ENCODE results near the gene OR10H1.
"Not testable (repeated sequence)": the region's sequence is repeated elsewhere in the genome, so short reads cannot be mapped to it uniquely, and the experiment has no call there.

Gene OR10H1

DNA sequence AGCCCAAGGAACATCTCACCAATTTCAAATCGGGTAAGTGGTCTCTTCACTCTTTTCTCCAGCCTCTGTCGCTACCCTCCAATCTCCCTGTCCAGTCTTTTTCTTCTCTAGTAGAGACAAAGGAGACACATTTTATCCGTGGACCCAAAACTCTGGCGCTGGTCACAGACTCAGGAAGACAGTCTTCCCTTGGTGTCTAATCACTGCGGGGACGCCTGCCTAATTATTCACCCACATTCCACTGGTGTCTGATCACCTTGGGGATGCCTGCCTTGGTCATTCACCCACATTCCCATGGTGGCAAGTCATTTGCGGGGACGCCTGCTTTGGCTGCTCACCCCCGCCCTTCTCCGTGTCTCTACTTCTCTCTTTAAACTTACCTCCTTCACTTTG lies 13.8 kb upstream of the OR10H1 start:
- in situ Hi-C loops (cut with MboI; ENCODE audit: low sequenced_read_pairs), result no loop called here

DNA sequence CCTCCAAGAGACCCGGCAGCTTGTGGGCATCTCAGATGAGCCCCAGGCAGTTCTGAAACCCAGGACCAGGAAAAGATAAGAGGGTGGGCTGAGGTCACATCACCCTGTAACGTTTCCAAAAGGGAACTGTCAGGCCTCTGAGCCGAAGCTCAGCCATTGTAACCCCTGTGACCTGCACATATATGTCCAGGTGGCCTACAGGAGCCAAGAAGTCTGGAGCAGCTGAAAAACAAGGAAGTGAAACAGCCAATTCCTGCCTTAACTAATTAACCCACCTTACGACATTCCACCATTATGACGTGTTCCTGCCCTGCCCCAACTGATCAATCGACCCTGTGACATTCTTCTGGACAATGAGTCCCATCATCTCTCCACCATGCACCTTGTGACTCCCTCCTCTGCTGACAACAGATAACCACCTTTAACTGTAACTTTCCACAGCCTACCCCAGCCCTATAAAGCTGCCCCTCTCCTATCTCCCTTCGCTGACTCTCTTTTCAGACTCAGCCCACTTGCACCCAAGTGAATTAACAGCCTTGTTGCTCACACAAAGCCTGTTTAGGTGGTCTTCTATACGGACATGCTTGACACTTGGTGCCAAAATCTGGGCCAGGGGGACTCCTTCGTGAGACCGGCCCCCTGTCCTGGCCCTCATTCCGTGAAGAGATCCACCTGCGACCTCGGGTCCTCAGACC lies 13.3 kb upstream of the OR10H1 start:
- in situ Hi-C loops (cut with MboI; ENCODE audit: low sequenced_read_pairs), result not testable (repeated sequence)

DNA sequence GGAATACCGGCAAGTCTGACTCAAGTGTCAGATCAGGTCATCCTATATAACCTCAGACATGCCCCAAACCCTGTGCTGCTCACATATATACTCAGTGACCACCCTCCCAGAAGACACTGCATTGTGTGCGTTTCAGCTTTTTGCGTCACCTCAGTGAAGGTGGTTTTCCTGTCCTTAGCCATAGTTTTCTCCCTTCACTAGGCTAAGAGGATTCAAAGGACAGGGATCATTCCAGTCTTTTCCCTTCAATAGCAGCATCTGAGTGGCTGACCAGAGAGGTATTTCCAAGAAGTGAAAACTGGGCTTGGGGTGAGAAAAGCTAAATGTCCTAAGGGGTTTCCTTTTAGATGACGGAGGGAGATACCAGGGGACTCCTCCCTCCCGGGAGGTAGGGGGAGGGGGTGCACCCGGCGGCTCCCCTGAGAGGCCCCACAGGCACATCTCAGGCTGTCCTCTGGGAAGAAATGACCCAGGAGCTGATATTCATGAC lies 12.7 kb upstream of the OR10H1 start:
- in situ Hi-C loops (cut with MboI; ENCODE audit: low sequenced_read_pairs), result no loop called here

DNA sequence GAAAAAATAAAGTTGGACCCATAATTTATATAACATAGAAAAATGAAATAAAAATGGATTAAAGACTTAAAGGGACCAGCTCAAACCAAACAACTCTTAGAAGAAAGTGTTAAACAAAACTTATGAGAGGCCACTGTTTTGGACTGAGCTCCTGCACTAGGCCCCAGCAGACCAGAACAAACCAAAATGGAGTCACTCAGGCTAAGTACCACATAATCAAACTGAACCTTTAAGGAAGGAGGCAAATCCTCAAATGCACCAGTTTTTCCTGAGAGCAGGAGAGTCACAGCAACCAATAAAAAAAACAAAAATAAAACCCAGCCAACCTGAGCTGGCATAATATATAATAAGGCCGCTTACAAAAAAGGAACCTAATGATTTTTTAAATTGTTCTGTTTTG lies 10.3 kb upstream of the OR10H1 start:
- in situ Hi-C loops (cut with MboI; ENCODE audit: low sequenced_read_pairs), result no loop called here

DNA sequence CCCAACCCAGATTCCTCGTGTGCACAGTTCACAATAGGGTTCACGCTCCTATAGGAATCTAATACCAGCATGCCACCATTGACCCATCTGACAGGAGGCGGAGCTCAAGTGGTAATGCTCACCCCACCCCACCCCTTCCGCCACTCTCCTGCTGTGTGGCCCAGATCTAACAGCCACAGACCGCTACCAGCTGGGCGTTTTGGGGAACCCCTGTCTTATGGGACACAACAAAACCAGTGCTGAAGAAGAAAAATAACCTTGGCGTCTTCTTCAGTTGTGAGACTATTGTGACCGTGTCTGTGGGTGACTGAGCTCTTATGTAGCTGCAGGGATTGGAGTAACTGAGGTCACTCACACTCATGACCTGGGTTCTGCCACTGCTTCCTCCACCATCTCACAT lies 5.2 kb upstream of the OR10H1 start:
- in situ Hi-C loops (cut with MboI; ENCODE audit: low sequenced_read_pairs), result no loop called here

DNA sequence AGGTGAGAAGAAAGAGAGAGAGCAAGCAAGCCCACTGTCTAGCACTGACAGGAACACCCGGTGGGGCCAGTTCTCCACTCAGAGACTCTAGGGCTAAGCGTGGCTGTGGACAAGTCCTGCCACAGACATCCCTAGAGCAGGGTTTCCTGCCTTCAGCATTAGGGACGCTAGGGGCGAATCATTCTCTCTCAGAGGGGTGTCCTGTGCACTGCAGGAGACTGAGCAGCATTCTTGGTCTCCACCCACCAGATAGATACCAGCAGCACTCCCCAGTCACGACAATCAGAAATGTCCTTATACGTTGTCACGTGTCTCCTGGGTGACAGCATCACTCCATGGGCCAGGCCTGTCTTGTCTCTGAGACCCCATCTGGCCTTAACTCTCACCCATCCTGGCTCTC lies 1.5 kb downstream of the OR10H1 start:
- in situ Hi-C loops (cut with MboI; ENCODE audit: low sequenced_read_pairs), result no loop called here

DNA sequence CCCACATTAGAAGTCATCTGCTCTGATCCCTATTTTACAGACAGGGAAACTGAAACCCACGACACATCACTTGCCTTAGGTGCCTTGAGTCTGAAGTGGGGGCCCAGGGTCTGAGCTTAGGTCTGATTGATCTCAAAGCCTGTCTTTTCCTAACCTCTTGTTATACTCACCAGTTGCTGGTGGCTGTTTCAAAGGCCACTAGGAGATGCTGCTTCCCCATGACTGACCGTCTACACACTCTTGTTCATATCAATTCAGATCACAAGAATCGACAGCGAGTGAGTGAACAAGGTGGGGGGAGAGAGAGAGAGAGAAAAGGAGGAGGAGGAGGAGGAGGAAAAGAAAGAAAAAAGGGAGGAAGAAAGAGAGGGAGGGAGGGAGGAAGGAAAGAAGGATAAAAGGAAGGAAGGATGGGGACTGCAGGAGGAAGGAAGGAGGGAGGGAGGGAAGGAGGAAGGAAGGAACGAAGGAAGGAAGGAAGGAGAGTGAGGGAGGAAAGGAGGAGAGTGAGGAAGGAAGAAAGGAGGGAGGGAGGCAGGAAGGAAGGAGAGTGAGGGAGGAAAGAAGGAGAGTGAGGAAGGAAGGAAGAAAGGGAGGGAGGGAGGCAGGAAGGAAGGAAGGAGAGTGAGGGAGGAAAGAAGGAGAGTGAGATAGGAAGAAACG lies 3.3 kb downstream of the OR10H1 start:
- in situ Hi-C loops (cut with MboI; ENCODE audit: low sequenced_read_pairs), result no loop called here

DNA sequence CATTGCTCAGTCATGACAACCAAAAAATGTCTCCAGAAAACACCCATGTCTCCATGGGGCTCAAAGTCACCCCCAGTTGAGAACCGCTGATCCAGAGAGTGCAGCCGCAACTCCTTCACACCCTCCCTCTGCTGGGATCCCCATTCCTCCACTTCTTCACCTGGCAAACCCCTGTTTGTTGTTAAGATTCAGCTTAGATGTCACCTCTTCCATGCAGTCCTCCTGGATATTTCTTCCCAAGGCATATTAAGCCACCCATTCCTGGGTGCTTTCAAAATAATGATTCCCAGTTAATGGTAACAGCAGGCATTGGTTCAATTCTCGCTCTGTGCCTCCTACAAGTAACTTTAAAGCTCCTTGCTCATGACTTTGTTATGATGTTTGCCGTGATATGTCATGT lies 4.0 kb downstream of the OR10H1 start:
- in situ Hi-C loops (cut with MboI; ENCODE audit: low sequenced_read_pairs), result no loop called here

DNA sequence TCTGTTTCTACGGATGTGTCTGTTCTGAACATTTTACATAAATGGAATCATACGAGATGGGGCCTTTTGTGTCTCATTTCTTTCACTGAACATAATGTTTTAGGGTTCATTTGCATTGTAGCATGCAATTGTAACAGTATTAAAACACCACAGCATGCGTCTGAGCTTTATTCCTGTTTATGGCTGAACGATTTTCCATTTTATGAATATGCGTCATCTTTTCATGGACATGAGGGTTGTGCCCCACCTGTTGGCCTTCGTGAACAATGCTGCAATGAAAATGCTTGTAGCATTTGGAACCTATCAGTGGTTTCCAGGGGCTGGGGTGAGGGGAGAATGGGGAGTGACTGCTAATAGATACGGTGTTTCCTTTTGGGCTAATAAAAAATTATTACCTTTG lies 5.1 kb downstream of the OR10H1 start:
- in situ Hi-C loops (cut with MboI; ENCODE audit: low sequenced_read_pairs), result no loop called here

DNA sequence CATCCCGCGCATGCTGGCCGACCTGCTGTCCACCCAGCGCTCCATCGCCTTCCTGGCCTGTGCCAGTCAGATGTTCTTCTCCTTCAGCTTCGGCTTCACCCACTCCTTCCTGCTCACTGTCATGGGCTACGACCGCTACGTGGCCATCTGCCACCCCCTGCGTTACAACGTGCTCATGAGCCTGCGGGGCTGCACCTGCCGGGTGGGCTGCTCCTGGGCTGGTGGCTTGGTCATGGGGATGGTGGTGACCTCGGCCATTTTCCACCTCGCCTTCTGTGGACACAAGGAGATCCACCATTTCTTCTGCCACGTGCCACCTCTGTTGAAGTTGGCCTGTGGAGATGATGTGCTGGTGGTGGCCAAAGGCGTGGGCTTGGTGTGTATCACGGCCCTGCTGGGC lies 21.2 kb downstream of the OR10H1 start:
- in situ Hi-C loops (cut with MboI; ENCODE audit: low sequenced_read_pairs), result not testable (repeated sequence)

DNA sequence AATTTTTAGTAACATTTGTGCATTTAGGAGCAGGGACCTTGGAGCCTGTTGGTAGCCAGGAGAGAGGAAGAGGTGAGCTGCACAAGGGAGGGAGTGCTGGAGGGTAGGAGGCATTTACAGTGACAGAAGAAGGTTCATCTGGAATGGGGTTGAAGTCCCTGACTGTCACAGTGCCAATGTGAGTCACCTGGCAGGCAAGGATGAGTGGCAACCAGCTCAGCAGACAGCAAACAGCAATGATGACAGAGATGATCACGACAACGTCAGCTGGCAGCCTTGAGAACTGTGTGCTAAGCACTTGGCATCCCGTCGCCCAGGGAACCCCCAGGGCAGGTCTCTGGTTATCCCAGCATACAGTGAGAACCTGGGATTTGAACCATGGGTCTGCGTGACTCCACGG lies 25.4 kb downstream of the OR10H1 start:
- in situ Hi-C loops (cut with MboI; ENCODE audit: low sequenced_read_pairs), result no loop called here

DNA sequence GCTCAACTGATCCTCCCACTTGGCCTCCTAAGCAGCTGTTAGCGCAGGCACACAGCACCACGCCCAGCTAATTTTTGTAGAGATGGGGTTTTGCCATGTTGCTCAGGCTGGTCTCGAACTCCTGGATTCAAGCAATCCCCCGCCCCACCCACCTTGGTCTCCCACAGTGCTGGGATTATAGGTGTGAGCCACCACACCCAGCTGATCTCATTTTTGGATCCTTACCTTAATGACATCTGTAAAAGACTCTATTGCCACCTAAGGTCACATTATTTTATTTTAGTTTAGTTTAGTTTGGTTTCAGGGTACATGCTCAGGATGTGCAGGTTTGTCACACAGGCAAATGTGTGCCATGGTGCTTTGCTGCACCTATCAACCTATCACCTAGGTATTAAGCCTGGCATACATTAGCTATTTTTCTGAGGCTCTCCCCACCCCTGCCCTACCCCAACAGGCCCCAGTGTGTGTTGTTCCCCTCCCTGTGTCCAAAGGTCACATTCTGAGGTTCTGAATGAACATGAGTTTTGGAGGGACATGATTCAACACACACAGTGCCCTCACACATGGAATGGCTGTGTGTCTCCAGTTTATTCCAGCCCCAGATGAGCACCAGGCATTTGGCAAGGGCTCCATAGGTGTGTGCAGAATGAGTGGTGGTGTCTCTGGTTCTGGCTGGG lies 26.7 kb downstream of the OR10H1 start:
- in situ Hi-C loops (cut with MboI; ENCODE audit: low sequenced_read_pairs), result no loop called here

DNA sequence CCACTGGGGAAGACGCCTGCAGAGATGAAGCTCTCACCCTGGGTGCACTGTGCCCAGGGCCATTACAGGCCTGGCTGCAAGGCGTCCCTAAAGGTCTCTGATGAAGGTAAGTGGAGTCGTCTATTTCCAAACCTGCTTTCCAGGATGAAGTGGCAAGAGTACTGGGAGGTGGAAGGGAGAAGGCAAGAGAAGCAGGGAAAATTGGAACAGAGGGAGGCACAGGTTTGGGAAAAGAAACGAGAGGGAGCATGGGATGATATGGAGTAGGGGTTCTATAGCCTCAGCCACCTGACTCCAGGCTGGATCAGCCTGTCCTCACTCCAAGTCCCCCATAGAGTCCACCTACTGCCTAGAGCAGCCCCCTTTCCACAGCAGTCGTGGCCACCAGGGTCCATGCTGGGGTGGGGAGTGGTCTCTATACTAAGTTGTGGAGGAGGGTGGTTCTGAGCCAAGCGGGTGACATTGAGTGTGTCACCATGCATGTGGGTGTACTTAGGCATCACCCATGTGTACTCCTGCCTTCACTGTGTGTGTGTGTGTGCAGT lies 27.8 kb downstream of the OR10H1 start, which contains the start of gene OR10H5:
TSS of gene OR10H5 (plus strand) at position 51 of the 545 bp plus-strand sequence. CDS start 6,388 bp downstream, outside the sequence.
- in situ Hi-C loops (cut with MboI; ENCODE audit: low sequenced_read_pairs), result no loop called here

DNA sequence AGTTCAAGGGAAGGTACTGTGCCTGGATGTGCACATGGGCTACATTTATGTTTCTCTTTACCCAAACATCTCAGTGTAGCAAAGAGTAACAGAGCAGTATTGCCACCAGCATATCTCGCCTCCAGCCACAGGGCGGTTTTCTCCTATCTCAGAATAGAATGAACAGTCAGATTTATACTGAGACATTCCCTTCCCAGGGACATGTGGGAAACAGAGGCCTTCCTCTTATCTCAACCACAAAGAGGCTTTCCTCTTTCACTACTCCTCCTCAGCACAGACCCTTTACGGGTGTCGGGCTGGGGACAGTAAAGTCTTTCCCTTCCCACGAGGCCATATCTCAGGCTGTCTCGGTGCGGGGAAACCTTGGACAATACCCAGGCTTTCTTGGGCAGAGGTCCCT lies 32.6 kb downstream of the OR10H1 start:
- in situ Hi-C loops (cut with MboI; ENCODE audit: low sequenced_read_pairs), result not testable (repeated sequence)

DNA sequence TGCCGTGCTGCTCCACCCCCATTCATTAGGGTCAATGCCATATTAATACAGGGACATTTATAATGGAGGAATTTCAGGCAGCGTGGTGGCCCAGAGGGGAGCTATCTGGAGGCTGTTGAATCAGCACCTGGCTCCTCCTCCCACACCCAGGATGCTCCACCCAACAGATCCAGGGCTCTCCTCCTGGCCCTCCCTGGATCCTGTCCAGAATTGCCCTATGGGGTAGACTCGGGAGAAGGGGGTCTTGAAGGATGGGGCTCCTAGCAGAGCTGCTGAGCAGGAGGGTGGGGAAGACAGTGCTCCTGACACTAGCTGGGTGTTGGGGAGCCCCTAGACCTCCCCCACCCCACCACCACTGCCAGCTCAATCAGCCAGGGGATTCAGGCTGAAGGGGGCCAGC lies 33.3 kb downstream of the OR10H1 start:
- in situ Hi-C loops (cut with MboI; ENCODE audit: low sequenced_read_pairs), result no loop called here

DNA sequence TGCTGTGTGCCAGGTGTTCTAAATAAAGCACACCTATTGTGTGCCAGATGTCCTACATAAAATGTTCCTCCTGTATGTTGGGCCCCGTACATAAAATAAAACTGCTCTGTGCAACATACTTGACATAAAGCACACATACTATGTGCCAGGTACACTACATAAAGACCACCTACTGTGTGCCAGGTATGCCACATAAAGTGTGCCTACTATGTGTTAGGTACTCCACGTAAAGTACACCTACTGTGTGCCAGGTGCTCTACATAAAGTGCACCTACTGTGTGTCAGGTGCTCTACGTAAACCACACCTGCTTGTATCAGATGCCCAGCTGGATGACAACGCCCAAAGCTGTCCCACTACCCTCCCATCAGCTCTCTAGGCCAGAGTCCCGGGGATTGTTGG lies 33.8 kb downstream of the OR10H1 start:
- in situ Hi-C loops (cut with MboI; ENCODE audit: low sequenced_read_pairs), result no loop called here

DNA sequence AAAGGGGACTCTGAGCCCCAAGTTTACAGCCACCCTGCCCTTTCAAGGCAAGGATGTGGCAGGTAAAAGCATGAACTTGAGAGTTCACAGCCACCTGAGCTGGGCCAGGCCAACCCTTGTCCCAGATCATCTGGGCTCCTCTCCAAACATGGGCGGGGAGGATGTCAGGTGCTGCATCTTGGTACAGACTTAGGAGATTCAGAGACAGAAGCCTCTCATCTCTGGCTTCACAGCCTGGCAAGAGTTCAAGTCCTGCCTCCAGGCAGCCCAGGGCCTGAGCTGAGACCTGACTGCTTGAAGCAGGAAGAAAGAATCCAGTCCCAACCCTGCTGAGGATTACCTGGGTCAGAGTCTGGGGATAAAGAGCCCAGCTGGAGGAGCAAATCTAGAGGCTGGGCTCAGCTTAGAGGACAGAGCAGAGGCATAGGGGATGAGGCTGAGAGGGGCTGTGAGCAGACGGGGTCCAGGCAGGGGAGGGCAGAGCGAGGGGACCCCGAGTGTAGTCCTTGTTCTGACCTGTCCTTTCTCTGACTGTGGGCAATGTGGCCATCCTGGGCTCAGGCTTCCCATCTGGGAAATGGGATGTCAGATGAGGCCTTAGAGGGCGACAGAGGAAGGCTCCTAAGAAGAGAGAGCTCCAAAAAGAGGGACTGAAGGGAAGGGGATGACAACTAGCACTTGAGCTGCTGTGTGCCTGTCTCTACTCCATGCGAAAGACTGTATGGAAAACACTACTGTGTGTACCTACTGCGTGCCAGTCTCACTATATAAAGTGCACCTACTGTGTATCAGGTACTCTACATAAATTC lies 34.6 kb downstream of the OR10H1 start:
- in situ Hi-C loops (cut with MboI; ENCODE audit: low sequenced_read_pairs), result no loop called here

DNA sequence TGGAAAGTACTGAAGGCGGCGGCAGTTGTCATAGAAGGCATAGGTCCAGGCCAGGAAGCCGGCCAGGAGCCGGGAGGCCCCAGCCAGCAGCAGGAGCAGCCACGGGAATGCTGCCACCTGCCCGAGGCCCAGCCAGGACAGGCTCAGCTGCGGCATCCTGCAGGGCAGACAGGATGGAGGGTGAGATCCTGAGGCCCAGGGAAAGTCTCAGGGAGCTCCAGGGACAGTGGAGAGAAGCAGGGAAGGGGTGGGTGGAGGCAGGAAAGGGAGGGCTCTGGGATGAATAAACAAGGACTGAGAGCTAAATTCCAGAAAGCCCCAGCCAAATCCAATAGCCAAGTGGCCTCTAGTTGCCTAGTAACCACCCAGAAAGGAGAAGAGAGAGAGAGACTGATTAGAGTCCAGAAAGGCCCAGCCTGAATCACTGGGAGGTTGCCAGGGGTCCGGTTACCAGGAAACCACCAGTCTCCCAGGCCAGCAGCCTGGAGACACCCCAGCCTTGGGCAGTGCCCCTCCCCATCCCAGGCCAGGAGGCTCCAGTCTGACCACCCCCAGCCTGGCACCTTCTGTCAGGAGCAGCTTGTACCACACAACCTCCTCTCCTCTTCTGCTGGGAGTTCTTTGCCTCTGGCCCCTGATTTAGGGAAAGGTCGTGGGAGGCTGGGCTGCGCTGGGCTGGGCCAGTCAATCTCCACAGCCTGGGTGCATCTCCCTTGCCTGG lies 35.5 kb downstream of the OR10H1 start:
- in situ Hi-C loops (cut with MboI; ENCODE audit: low sequenced_read_pairs), result no loop called here

DNA sequence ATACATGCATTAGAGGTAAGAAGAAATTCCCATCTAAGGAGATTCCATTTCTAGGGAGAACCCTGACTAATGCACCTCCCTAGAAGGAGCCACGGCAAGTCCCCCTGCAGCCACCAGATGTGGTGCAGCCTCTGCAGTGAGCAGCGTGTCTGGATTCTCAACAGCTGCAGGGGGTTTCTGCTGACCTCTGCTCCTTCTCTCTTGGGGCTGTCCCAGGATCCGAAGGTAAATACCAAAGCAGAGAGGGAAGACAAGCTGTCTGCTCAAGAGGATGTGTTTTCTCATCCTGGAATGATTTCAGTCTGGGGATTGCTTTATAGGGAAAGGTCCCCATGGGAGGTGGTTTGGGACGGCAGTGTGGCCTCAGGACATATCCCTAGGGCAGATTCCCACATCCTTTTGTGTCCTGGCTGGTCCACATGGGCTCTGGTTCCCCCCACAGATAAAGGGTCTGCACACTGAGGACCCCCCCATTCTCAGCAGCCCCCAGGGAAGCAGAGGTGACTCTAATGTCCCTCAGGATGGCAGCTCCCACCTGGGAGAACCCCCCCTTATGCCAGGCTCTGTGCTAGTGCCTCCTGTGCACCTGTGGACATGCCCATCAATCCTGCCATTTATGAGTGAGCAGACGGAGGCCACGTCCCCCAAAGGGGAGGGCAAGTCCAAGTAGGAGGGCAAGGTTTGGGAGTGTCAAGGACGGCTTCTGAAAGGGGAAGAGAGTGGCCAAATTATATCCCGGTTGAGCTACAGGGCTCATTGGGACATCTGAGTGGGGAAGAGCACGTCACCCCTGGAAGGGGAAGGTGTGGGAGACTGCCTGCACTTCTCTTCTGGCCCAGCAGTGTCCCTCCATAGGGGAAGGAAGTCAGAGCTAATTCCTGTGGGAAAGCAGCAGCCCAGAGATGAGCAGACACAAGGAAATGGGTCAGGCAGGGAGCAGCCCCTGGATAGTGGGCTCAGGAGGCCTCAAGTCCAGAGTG lies 38.2 kb downstream of the OR10H1 start:
- in situ Hi-C loops (cut with MboI; ENCODE audit: low sequenced_read_pairs), result no loop called here

Measured in HL-60/S4 treated with retinoic acid at 250 ng/mL for 4 days and 3 days (cell line).